Right ventricle myocardium superior (tissue), 1 donor: ENCODE results near the gene CFDP1. TPM values are rescaled to one million over a fixed set of nuclear protein-coding genes. Genes with fewer than 3 reads are reported as not detected.
A peak's percentile ranks its signal among the peaks of the same experiment; 100 is the strongest.
"Not testable (repeated sequence)": the region's sequence is repeated elsewhere in the genome, so short reads cannot be mapped to it uniquely, and the experiment has no call there.

Experiments used
- ATAC-seq: fragments of 200-7000 bp; cut with Tn5 transposase; one replicate; pipeline ENCODE4 v1.9.1; 2020; ENCODE audit warnings: mild to moderate bottlenecking; ENCODE audit not compliant: poor library complexity
- DNase-seq: peaks from one replicate; pipeline ENCODE4 v3.0.0-alpha.2; 2020
- intact Hi-C: fragments of 100-400 bp; cut with DNase I; formaldehyde crosslinking; loops from one replicate; pipeline ENCODE4 v1.11.2; 2022
- total RNA-seq: library from RNA; stranded (reverse); fragmentation: NEBNext Ultra II Directional; extraction: Animal tissue kit (Norgen Biotek cat#: 25700); gene quantifications from one replicate; pipeline ENCODE4 v1.2.1, GENCODE V29; 2021
- donor health status: DM: no; HTN: yes; CAD: no; lungs with severe emphysema.

Gene CFDP1
- total RNA-seq, 1 donor from 2014 or later, result 25.1 TPM

DNA sequence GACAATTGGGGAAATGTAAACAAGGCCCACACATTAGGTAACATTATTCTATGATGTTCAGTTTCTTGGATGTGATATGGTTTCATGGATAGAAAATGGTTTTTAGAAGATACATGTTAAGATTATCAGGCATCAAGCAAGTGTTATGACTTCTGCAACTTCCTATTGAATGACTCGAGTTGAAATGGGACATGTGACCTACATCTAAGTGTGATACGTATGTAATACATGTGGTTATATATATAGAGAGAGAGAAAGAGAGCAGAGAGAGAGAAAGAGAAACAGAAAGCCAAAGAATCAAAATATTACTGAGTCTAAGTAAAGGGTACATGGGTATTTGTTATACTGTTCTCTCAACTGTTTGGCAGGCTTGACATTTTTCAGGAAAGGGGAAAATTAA lies 29.5 kb upstream of the CFDP1 start:
- DNase-seq (no peak), ATAC-seq (no peak)
- intact Hi-C loops, result no loop called here

DNA sequence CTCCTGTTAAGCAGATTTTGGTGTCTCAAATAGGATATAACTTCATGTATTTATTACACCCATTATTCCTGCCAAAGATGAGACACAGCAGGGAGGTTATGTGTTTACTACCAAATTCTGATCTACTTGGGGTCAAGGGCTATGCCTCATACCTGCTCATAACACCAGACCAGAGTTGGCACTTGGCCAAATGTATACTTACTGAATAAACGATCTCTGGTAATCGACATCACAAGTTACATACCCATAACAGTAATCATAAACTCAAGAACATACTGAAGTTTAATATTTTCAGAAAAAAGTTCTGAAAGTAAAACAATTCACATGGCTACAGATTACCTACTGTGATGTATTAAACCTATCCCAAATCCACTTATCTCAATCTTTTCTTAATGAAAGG lies 28.3 kb upstream of the CFDP1 start:
- intact Hi-C loops, result no loop called here
- DNase-seq, result no peak
- no peak for ATAC-seq

DNA sequence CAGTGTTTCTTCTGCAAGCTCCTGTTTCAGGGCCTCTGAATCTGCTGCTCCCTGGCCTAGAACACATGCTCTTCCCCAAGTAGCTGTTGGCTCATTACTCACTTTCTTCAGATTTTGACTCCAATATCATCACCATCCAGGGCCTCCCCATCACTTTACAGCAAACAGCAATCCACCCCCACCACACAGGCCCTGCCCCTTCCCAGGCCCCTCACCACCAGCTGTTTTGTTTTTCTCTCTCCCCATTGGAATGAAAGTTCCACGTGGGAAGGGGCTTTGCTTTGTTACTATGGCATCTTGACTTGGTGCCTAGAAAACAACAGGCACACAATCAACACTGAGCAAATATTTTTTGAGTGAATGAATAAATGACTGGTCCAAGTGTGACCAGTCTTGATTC lies 27.1 kb upstream of the CFDP1 start:
- intact Hi-C loops, result no loop called here
- ATAC-seq (no peak), DNase-seq (no peak)

DNA sequence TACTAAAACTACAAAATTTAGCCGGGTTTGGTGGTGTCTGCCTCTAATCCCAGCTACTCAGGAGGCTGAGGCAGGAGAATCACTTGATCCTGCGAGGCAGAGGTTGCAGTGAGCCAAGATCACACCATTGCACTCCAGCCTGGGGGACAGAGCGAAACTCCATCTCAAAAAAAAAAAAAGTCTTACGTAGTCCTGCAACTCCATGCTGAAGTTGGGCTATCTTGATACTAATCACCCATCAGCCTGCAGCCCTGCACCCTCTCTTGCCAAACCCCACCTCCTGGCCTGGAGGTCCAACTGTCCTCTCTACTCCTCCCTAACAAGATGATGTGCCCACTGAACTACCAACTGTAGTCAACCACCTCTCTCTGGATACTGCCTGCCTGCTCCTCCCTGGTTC lies 26.4 kb upstream of the CFDP1 start:
- no peak for ATAC-seq
- intact Hi-C loops, result no loop called here
- no peak for DNase-seq

DNA sequence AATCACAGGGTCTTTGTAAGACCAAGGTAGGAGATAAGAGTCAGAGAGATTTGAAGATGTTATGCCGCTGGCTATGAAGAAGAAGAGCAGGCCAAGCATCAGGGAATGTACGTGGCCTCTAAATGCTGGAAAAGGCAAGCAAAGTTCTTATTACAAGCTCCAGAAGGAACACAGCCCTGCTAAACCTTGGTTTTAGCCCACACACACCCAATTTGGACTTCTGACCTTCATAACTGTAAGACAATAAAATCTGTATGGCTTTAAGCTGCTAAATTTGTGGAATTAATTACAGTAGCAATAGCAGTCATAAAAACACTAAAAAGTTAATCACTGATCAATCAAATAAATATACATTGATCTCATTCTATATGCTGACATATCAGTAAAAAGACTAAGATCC lies 25.1 kb upstream of the CFDP1 start:
- intact Hi-C loops, result no loop called here
- DNase-seq (no peak), ATAC-seq (no peak)

DNA sequence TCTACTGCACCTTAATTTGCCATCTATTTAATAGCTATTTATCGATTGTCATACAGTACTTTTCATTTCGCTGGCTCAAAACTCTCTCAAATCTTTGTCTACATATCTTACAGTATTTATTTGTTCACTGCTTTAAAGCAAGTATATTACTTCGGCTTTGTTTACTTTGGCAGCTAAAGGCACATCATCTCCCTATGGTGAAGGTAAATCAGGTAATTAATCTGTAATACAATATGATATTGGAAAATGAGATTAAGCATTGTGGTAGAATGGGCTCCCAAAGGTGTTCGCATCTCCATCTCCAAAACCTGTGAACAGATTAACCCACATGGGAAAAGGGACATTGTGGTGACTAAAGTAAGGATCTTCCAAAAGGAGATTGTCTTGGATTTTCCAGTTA lies 24.7 kb upstream of the CFDP1 start:
- DNase-seq (no peak), ATAC-seq (no peak)
- intact Hi-C loops, result no loop called here

DNA sequence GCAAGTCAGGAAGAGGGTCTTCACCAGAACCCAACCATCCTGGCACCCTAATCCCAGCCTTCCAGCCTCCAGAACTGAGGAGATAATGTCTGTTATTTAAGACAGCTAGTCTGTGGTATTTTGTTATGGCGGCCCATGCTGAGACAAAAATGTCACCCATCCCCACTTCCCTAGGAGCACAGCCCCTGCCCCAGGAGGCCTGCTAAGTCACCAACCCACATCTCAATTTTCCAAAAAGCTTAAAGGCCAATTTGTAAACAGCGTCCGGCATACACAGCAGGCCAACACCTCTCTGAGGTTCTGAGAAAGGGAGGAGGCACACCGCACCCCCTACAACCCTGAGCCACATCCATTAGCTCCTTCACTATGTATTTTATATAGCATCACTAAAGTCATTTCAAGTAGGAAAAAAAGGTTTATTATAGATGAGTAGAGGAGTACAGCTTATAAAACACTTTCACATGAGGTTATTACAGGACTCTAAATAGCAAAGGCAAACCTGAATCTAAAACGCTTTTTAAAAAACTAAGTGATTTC lies 24.2 kb upstream of the CFDP1 start:
- no peak for DNase-seq
- intact Hi-C loops, result no loop called here
- no peak for ATAC-seq

DNA sequence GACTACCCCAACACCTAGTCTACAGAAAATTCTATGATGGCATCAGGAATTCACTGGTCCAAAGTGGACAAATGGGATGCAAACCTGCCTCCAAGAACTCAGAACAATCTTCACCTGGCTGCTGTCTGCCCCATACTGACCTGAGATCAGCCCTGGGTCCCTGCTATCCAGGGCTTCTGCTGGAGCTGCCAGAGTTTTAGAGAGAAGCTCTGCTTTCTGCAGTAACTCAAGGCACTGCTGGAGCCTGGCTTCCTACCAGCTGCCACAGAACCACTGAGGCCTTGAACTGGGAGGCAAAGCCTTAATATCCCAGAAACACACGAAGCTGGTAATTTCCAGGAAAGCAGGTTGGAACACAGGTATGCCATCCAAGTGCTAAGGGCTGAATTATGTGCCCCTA lies 23.7 kb upstream of the CFDP1 start:
- intact Hi-C loops, result no loop called here
- DNase-seq (no peak), ATAC-seq (peak; percentile 64)

DNA sequence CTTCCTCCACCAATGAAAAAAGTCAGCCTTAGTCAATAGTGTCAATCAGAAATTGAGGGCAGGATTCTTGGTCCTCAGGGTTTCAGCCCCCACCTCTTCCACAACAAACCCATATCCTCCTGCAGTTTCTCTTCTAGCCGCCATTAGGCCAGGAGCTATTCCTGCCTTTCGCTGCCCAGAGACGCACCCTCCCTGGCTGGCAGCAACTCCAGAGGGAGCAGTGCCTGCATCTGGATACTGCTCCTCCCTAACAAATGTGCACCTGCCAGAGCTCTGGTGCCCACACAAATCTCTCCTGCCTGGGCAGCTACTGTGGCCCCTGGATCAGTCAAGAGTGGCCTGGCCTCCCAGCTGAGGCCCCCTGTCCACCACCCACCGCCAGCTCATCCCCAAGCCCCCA lies 23.2 kb upstream of the CFDP1 start:
- peak; percentile 73 for ATAC-seq
- intact Hi-C loops, DNase-seq: not testable (repeated sequence)

DNA sequence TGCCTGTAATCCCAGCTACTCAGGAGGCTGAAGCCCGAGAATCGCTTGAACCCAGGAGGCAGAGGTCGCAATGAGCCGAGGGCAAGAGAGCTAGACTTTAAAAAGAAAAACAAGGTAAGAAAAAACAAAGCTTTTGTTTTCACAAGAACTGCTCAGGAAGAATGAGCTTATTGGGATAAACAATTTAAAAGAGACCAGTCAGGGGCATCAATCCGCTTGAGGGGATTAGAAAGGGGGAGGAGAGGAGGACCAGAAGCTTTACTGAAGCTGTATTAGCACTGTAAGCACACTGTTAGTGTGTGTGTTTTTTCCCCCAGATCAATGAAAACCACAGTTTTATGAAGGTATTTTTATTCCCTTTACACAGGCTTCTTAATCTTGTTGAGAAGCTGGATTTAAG lies 22.4 kb upstream of the CFDP1 start:
- no peak for DNase-seq
- no peak for ATAC-seq
- intact Hi-C loops, result no loop called here

DNA sequence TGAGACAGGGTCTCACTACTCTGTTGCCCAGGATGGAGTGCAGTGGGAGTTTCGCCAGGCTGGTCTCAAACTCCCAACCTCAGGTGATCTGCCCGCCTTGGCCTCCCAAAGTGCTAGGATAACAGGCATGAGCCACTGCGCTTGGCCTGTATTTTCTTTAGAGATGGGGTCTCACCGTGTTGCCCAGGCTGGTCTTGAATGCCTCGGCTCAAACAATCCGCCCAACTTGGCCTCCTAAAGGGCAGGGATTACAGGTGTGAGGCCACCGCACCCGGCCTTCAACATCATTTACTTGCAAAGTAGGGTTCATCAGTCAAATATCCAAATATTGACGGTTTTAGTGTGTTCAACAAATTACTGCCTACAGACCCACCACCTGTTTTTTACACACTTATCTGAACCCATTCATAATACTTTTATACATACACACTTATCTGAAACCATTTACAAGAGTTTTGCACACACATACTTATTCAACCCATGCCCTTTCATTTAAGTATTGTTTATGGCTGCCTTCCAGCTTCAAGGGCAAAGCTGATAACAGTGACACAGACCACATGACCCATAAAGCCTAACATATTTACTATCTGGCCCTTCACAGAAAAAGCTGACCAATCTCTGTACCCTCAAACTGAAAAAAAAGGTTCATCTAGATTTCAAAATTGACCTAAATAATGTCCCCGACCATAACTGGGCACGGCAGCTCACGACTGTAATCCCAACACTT lies 19.3 kb upstream of the CFDP1 start:
- DNase-seq, result no peak
- peak; percentile 70 for ATAC-seq

DNA sequence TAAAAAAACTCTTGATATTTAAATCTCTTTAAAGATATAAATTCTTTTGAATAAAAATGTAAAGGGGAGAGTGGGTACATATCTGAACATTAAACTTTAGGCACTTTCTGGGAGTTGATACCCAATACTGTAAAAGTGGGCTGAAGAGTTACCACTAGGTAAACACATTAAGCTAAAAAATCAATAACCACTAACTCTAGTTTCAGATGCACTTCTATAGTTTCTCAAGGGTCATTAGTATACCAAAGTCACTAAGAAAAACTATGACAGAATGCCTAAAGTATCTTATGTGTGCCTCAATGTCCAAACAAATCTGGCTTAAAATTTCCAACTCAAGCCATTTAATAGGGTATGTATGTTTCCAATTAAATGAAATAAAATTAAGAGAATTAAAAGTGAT lies 13.1 kb upstream of the CFDP1 start:
- intact Hi-C loops, result no loop called here
- ATAC-seq (no peak), DNase-seq (no peak)

More for the DNA sequence above, 19.3 kb upstream of the CFDP1 start:
- intact Hi-C loops, result no loop called here

DNA sequence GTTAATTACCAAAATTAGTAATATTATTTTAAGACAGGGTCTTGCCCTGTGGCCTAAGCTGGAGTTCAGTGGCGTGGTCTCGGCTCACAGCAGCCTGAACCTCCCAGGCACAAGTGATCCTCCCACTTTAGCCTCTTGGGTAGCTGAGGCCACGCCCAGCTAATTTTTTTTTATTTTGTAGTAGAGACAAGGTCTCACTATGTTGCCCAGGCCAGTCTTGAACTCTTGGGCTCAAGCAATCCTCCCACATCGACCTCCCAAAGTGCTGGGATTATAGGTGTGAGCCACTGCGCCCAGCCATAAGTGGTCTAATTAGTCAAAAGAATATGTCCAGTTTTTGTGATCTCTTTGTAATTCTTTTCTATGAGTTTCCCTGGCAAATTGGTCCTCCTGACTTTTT lies 12.0 kb upstream of the CFDP1 start:
- intact Hi-C loops, result no loop called here
- DNase-seq, result no peak
- ATAC-seq, result no peak

DNA sequence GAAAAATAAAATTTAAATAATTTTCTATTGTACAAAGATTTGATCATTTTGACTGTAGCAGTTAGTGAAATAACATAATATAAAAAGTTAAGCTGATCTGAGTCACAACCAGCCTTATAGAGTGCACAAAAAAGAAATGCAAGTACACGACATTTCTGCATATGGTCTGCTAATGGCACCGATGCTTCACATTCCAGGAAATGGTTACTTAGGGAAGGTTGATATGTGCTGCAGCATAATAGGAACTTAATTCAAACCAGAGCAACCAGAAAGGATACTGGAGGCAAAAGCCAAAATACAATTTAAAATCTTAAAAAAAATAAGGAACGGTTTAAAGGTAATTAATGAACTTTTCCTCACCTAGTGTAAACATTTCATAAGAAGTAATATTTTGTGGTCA lies 10.0 kb upstream of the CFDP1 start:
- ATAC-seq (no peak), DNase-seq (no peak)
- intact Hi-C loops, result no loop called here

DNA sequence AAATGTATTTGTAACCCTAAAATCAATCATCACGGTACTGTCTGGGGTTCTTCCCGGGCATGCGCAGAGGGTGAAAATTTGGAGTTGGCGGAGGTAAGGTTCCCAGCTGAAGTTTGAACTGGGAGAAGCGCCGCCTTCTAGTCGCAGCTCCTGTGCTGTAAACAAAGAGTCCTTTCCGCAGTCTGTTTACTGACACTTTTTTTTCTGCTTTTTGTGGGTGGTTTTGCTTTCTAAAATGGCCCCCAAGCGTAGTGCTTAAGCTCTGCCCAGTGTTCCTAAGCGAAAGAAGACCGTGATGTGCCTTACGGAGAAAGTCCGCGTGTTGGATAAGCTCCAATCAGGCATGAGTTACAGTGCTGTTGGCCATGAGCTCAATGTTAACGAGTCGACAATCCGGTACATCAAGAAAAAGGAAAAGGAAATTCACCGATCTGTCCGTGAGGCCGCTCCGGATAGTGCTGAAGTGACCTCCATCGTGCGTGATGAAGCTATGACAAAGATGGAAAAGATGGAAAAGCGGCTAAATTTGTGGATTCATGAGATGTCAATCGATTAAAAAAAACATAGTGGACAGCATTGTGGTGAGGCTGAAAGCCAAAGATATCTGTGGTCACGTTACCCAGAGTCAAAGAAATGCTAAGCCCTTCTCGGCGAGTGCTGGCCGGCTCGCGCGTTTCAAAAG lies 570 bp upstream of the CFDP1 start:
- intact Hi-C loops, result no loop called here
- ATAC-seq (peak; percentile 85), DNase-seq (peak; percentile 50)

DNA sequence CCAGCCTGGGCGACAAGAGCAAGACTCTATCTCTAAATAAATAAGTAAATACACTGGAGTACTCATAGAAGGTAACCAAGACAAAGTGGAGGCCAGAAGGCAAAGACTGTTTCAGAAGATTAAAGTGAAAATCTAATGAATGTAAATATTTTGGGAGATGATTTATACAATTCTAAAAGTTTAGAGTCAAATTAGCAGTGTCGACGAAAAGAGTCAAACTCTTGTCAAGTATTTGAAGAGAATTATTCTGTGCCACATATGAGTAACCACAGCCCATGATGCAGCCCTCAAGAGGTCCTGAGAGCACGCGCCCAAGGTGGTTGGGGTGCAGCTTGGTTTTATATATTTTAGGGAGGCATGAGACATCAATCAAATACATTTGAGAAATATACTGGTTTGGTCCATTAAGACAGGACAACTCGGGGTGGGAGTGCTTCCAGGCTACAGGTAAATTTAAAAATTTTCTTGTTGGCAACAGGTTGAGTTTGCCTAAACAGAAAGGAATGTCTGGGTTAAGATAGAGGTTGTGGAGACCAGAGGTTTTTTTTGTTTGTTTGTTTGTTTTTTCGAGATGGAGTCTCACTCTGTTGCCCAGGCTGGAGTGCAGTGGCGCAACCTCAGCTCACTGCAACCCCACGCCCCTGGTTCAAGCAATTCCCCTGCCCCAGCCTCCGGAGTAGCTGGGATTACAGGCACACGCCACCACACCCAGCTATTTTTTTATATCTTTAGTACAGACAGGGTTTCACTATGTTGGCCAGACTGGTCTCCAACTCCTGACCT lies 3.5 kb downstream of the CFDP1 start:
- intact Hi-C loops, result no loop called here
- no peak for ATAC-seq

DNA sequence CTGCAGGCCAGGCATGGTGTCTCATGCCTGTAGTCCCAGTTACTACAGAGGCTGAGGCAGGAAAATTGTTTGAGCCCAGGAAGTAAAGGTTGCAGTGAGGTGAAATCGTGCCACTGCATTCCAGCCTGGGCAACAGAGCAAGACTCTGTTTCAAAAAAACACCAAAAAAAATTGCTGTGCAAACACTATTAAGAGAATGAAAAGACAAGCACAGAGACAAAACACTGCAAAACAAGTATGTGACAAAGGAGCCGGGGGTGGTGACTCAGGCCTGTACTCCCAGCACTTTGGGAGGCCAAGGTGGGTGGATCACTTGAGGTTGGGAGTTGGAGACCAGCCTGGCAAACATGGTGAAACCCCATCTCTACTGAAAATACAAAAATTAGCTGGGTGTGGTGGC lies 6.8 kb downstream of the CFDP1 start:
- DNase-seq, ATAC-seq, intact Hi-C loops: not testable (repeated sequence)

More for the DNA sequence above, 3.5 kb downstream of the CFDP1 start:
- no peak for DNase-seq

DNA sequence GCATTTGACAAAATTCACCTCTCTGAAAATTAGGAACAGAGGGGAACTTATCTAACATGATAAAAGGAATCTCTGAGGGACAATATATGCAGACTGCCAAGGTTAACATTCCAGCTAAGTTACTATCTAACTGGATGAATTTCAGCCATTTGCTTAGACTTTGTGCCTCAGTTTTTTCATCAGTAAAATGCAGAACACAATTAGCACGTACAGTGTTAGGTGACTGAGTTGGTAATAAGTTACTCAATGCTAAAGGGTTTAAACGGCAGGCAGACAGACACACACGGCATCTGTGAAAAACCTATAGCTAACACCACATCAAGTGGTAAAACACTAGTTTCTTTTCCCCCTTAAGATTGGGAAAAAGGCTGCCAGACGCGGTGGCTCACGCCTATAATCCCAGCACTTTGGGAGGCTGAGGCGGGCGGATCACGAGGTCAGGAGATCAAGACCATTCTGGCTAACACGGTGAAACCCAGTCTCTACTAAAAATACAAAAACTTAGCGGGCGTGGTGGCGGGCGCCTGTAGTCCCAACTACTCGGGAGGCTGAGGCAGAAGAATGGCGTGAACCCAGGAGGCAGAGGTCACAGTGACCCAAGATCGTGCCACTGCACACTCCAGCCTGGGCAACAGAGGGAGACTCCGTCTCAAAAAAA lies 9.1 kb downstream of the CFDP1 start:
- intact Hi-C loops, DNase-seq: not testable (repeated sequence)
- ATAC-seq, result peak; percentile 25

DNA sequence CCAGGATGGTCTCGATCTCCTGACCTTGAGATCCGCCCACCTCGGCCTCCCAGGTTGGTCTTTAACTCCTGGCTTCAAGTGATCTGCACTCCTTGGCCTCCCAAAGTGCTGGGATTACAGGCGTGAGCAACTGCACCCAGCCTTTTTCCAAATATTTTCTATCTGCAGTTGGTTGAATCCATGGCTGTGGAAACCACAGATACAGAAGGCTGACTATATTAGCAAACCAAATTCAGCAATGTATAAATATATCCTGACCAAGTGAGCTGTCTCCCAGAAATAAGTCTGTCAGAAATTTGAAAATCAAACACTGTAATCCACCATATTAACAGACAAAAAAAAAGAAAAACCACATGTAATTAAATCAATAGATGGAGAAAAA lies 9.6 kb downstream of the CFDP1 start:
- ATAC-seq (no peak), DNase-seq (no peak)
- intact Hi-C loops, result no loop called here
